Measurements from ENCODE around the gene VPS4A. TPM values are rescaled to one million over a fixed set of nuclear protein-coding genes. Genes with fewer than 3 reads are reported as not detected.
A peak's percentile ranks its signal among the peaks of the same experiment; 100 is the strongest.

The VPS4A gene
- total RNA-seq, 1 donor from 2014 or later, result 38.9 TPM

GRCh38 chr16:69329369-69330285 is 18.5 kb downstream of the VPS4A start:
- Mint-ChIP-seq H3K27me3 (ENCODE audit: unreplicated experiment) (peaks cover 4% of the 10 kb centered on the region), H3K4me3 (ENCODE audit: unreplicated experiment) (peak overlapping the region; percentile 88), H3K4me1 (ENCODE audit: low read depth, unreplicated experiment) (peaks cover 9% of the 10 kb centered on the region), H3K36me3 (ENCODE audit: unreplicated experiment) (peaks cover 4% of the 10 kb centered on the region), H3K9me3 (ENCODE audit: unreplicated experiment) (peaks cover 7% of the 10 kb centered on the region), H3K27ac (ENCODE audit: unreplicated experiment) (peak overlapping the region; percentile 59)
- peak; percentile 42 for DNase-seq
- no peak for TF ChIP-seq CTCF (IDR thresholded peaks at IDR 0.05; ENCODE audit: partially characterized antibody, unreplicated experiment)

GRCh38 chr16:69330286-69331109 is 19.3 kb downstream of the VPS4A start, which contains the start of gene PDF:
TSS of gene PDF (minus strand) at chr16:69330588. CDS start at chr16:69330570, 18 bp downstream.
- peak; percentile 92 for DNase-seq
- H3K9me3 Mint-ChIP-seq (ENCODE audit: unreplicated experiment), result peaks cover 7% of the 10 kb centered on the region
- peak within 1 kb of the TSS; percentile 88 for H3K4me3 Mint-ChIP-seq (ENCODE audit: unreplicated experiment)
- no peak for TF ChIP-seq CTCF (IDR thresholded peaks at IDR 0.05; ENCODE audit: partially characterized antibody, unreplicated experiment)
- peaks cover 4% of the 10 kb centered on the region for H3K27me3 Mint-ChIP-seq (ENCODE audit: unreplicated experiment)
- peak within 1 kb of the TSS; percentile 78 for H3K27ac Mint-ChIP-seq (ENCODE audit: unreplicated experiment)
- H3K4me1 Mint-ChIP-seq (ENCODE audit: low read depth, unreplicated experiment), result peaks cover 9% of the 10 kb centered on the region
- H3K36me3 Mint-ChIP-seq (ENCODE audit: unreplicated experiment), result peaks cover 4% of the 10 kb centered on the region

GRCh38 chr16:69334696-69335095 is 23.5 kb downstream of the VPS4A start:
- Mint-ChIP-seq H3K4me3 (ENCODE audit: unreplicated experiment) (no peak overlapping the region), H3K27ac (ENCODE audit: unreplicated experiment) (no peak overlapping the region), H3K9me3 (ENCODE audit: unreplicated experiment) (peaks cover 5% of the 10 kb centered on the region), H3K4me1 (ENCODE audit: low read depth, unreplicated experiment) (no peaks in the 10 kb centered on the region), H3K36me3 (ENCODE audit: unreplicated experiment) (peaks cover 4% of the 10 kb centered on the region), H3K27me3 (ENCODE audit: unreplicated experiment) (peaks cover 1% of the 10 kb centered on the region)
- TF ChIP-seq CTCF (IDR thresholded peaks at IDR 0.05; ENCODE audit: partially characterized antibody, unreplicated experiment), result no peak
- no peak for DNase-seq

- DNase-seq, result no peak
- Mint-ChIP-seq H3K4me1 (ENCODE audit: low read depth, unreplicated experiment) (peaks cover 5% of the 10 kb centered on the region), H3K36me3 (ENCODE audit: unreplicated experiment) (no peaks in the 10 kb centered on the region), H3K27ac (ENCODE audit: unreplicated experiment) (peak overlapping the region; percentile 92), H3K27me3 (ENCODE audit: unreplicated experiment) (peaks cover 1% of the 10 kb centered on the region), H3K4me3 (ENCODE audit: unreplicated experiment) (peak overlapping the region; percentile 84), H3K9me3 (ENCODE audit: unreplicated experiment) (peaks cover 4% of the 10 kb centered on the region)
- no peak for TF ChIP-seq CTCF (IDR thresholded peaks at IDR 0.05; ENCODE audit: partially characterized antibody, unreplicated experiment)
These were observed 27.6 kb downstream of the VPS4A start for GRCh38 chr16:69338557-69339288.

All from glutamatergic neuron (in vitro differentiated cells).